ENCODE results near the gene TENT4B. TPM values are rescaled to one million over a fixed set of nuclear protein-coding genes. Genes with fewer than 3 reads are reported as not detected.

TENT4B gene
- total RNA-seq, 1 experiment from 2014 or later, result 13.0 TPM

DNA sequence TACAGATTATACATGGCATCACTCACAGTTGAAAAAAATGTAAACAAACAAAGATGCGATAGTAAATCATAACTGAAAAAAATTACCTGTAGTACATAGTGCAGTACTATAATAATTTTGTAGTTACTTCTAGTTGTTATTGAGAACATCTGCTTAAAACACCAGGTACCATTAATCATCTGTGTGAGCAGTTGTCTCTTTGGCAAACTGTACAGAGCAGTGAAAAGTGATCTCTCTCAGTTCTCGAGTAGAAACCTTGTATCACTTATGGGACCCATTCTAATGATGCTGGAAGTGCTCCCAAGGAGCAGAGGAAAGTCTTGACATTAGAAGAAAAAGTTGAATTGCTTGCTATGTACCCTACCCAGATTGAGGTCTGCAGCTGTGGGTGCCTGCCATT lies 8.9 kb upstream of the TENT4B start:
- TF ChIP-seq, protein P1, sequence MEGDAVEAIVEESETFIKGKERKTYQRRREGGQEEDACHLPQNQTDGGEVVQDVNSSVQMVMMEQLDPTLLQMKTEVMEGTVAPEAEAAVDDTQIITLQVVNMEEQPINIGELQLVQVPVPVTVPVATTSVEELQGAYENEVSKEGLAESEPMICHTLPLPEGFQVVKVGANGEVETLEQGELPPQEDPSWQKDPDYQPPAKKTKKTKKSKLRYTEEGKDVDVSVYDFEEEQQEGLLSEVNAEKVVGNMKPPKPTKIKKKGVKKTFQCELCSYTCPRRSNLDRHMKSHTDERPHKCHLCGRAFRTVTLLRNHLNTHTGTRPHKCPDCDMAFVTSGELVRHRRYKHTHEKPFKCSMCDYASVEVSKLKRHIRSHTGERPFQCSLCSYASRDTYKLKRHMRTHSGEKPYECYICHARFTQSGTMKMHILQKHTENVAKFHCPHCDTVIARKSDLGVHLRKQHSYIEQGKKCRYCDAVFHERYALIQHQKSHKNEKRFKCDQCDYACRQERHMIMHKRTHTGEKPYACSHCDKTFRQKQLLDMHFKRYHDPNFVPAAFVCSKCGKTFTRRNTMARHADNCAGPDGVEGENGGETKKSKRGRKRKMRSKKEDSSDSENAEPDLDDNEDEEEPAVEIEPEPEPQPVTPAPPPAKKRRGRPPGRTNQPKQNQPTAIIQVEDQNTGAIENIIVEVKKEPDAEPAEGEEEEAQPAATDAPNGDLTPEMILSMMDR (conservative IDR thresholded peaks at IDR 0.05), result no peak
- no peak overlapping the region for H2AFZ ChIP-seq (ENCODE audit: low read length)
- no peak overlapping the region for H3K56ac ChIP-seq (ENCODE audit: insufficient read length, low read depth, low read length)

More for the DNA sequence above, 8.9 kb upstream of the TENT4B start:
- Histone ChIP-seq H4K5ac (ENCODE audit: insufficient read length, low read depth, low read length) (no peak overlapping the region), H2AK5ac (ENCODE audit: insufficient read length, low read length) (no peak overlapping the region), H3T11ph (ENCODE audit: low read length) (no peak overlapping the region), H3K9me3 (ENCODE audit: control insufficient read depth, low read depth, low read length) (no peaks in the 10 kb centered on the region), H3K23me2 (ENCODE audit: insufficient read length, low read depth, low read length, poor library complexity, severe bottlenecking) (no peaks in the 10 kb centered on the region), H2BK15ac (ENCODE audit: low read depth, low read length) (no peak overlapping the region), H3K14ac (ENCODE audit: insufficient read depth, low read length) (no peak overlapping the region), H3K18ac (ENCODE audit: insufficient read length, low read depth, low read length) (no peak overlapping the region), H3K4me2 (ENCODE audit: insufficient read depth, insufficient read length, low read length) (no peak overlapping the region), H2BK120ac (ENCODE audit: low read depth, low read length, poor library complexity, severe bottlenecking) (no peak overlapping the region), H4K20me1 (ENCODE audit: control insufficient read depth, insufficient read depth, insufficient read length) (no peaks in the 10 kb centered on the region), H3K79me1 (ENCODE audit: insufficient read depth, low read depth, low read length, poor library complexity, severe bottlenecking) (no peaks in the 10 kb centered on the region), H3K4ac (ENCODE audit: low read depth, low read length) (no peak overlapping the region), H2BK5ac (ENCODE audit: insufficient read length, low read length) (no peak overlapping the region), H4K91ac (ENCODE audit: insufficient read length, low read depth, low read length) (no peak overlapping the region), H3K79me2 (ENCODE audit: insufficient read depth, low read length) (no peaks in the 10 kb centered on the region), H3K4me1 (ENCODE audit: insufficient read depth, low read length) (no peaks in the 10 kb centered on the region; the same call in 1 of the 2 replicates), H2BK12ac (ENCODE audit: insufficient read length, low read depth, low read length) (no peak overlapping the region), H3K23ac (ENCODE audit: insufficient read length, low read depth, low read length) (no peak overlapping the region), H4K8ac (replicated peaks; ENCODE audit: insufficient read length, low read depth, low read length) (no peak overlapping the region), H3K27ac (ENCODE audit: insufficient read length, low read depth, low read length) (no peak overlapping the region), H3K27me3 (ENCODE audit: insufficient read depth, low read length) (no peaks in the 10 kb centered on the region), H3K9ac (ENCODE audit: extremely low read depth, insufficient read length, low read length) (no peak overlapping the region), H2BK20ac (ENCODE audit: low read depth, low read length, poor library complexity, severe bottlenecking) (no peak overlapping the region)
- no peaks in the 10 kb centered on the region for H3K9me3 Mint-ChIP-seq
- H3K27me3 Mint-ChIP-seq (ENCODE audit: low read depth), result peaks cover 3% of the 10 kb centered on the region; the same call in 1 of the 2 replicates
- no peak overlapping the region for H3K27ac Mint-ChIP-seq
- peaks cover 0 to 4% of the 10 kb centered on the region in 2 experiments; a peak in 2 of 4 replicates for H3K4me1 Mint-ChIP-seq
- H3K36me3 Mint-ChIP-seq (ENCODE audit: insufficient read depth in 1 of 3, low read depth in 3 of 3), result no peaks in the 10 kb centered on the region
- H3K4me3 Mint-ChIP-seq, result no peak overlapping the region
- WGBS (ENCODE audit: extremely low coverage, insufficient read length, low lambda C conversion rate), result no CpG with 5 or more reads among the region's 2 CpGs
- DNase-seq, result no peak
